Adrenal gland (tissue), 12 donors: ENCODE data around the gene SNX24. TPM values are rescaled to one million over a fixed set of nuclear protein-coding genes. Genes with fewer than 3 reads are reported as not detected.
"Not testable (repeated sequence)": the region's sequence is repeated elsewhere in the genome, so short reads cannot be mapped to it uniquely, and the experiment has no call there.

Experiments
- DNase-seq, 7 donors: peaks; one replicate each; pipeline ENCODE4 v3.0.0-alpha.2; 2019 to 2020
- H3K27ac ChIP-seq, 5 donors: fragments of 200-600 bp; sonication (generic) in 4 of 5; 1 replicate in 3 of 5; 2 replicates in 2 of 5; pipeline versions ENCODE4 v1.5.1 to v1.8.0; 2016 to 2020; ENCODE audit warnings: mild to moderate bottlenecking in 1 of 5
- H3K27me3 ChIP-seq: fragments of 200-600 bp; 2 replicates; pipeline ENCODE4 v1.8.0; 2021
- H3K36me3 ChIP-seq, 2 donors: fragments of 200-600 bp; replicated peaks in 1 of 2; 1 replicate in 1 of 2; 2 replicates in 1 of 2; pipeline versions ENCODE4 v1.5.1 to v1.8.0; 2018 to 2022
- H3K4me1 ChIP-seq, 2 donors: fragments of 200-600 bp; replicated peaks in 1 of 2; 1 replicate in 1 of 2; 2 replicates in 1 of 2; pipeline versions ENCODE4 v1.5.1 to v1.8.0; 2018 to 2021
- H3K4me3 ChIP-seq, 4 donors: fragments of 200-600 bp; sonication (generic) in 3 of 4; one replicate each; pipeline ENCODE4 v1.5.1; 2016 to 2018
- H3K9me3 ChIP-seq, 3 donors: fragments of 200-600 bp; sonication (generic) in 1 of 3; replicated peaks in 1 of 3; 1 replicate in 2 of 3; 2 replicates in 1 of 3; pipeline versions ENCODE4 v1.5.1 to v1.8.0; 2016 to 2021
- CTCF ChIP-seq, 6 experiments: fragments of 450-650 bp in 4 of 6; fragments of 200-600 bp in 2 of 6; sonication (generic) in 1 of 6; IDR thresholded peaks; 1 replicate in 5 of 6; 2 replicates in 1 of 6; pipeline versions ENCODE4 v1.5.1 to v1.8.0; 2016 to 2021; ENCODE audit warnings: antibody characterized with exemption in 6 of 6, mild to moderate bottlenecking in 2 of 6, moderate library complexity in 1 of 6
- POLR2A ChIP-seq, 2 donors: fragments of 450-650 bp; IDR thresholded peaks; one replicate each; pipeline ENCODE4 v1.6.1; 2017; ENCODE audit warnings: antibody characterized with exemption in 2 of 2, mild to moderate bottlenecking in 2 of 2, moderate library complexity in 1 of 2
- WGBS, 4 donors: extraction: QIAGEN DNeasy Blood & Tissue Kit in 2 of 4; methylation state at CpG; one replicate each; pipeline versions ENCODE4 v1.1.5 to v1.1.7; 2013 to 2017; 5-methylcytosine and 5-hydroxymethylcytosine counted together
- intact Hi-C, 2 donors: fragments of 100-400 bp; cut with DNase I; formaldehyde crosslinking; loops; one replicate each; pipeline versions ENCODE4 v1.14.1 to v1.15.0; 2022 to 2023
- polyA plus RNA-seq, 3 donors: library from polyadenylated mRNA; stranded (reverse); fragments of 200-250 nt in 2 of 3; fragments of 350-450 nt in 1 of 3; fragmentation: Illumina TruSeq in 1 of 3; extraction: RNeasy Lipid Tissue Mini Kit (QIAGEN cat#74804) in 1 of 3; gene quantifications; one replicate each; pipeline ENCODE4 v1.2.3, GENCODE V29; 2013 to 2014
- total RNA-seq, 9 donors: library from RNA; depleted of rRNA in 4 of 9; stranded (reverse); fragments of >200 nt in 4 of 9; fragments of 120-200 nt in 1 of 9; fragmentation: NEBNext Ultra II Directional in 1 of 9; extraction: Animal tissue kit (Norgen Biotek cat#: 25700) in 1 of 9; gene quantifications; one replicate each; pipeline versions ENCODE4 v1.1.0 to v1.2.4, GENCODE V29; 2013 to 2023
- donor health status: healthy with polysubstance abuse.
- donor health status: Bipolar disorder and iron deficiency.
- donor health status: DM: yes; HTN: yes; CAD: no.
- donor health status: DM: no; HTN: no; CAD: no.
- donor health status: DM: no; HTN: no; CAD: no.
- donor health status: DM: yes; HTN: yes; CAD: no.

The SNX24 gene
- total and polyA plus RNA-seq, 12 donors = 5.0 to 28.2 (median 13.9) TPM

GRCh38 chr5:122971333-122971732 lies 125.9 kb downstream of the SNX24 start:
- H3K9me3 ChIP-seq = peaks cover 0 to 6% (median 0%) of the 10 kb centered on the region in 3 donors
- TF ChIP-seq CTCF (IDR thresholded peaks at IDR 0.05) (no peak), POLR2A (IDR thresholded peaks at IDR 0.05) (no peak)
- no peak overlapping the region for H3K27ac ChIP-seq
- no peaks in the 10 kb centered on the region for H3K36me3 ChIP-seq
- WGBS, 4 donors = 85 to 92% (median 89%) methylated on average over 2 of the region's 2 CpGs
- no peaks in the 10 kb centered on the region for H3K27me3 ChIP-seq
- H3K4me3 ChIP-seq = no peak overlapping the region
- H3K4me1 ChIP-seq = no peaks in the 10 kb centered on the region
- intact Hi-C loops = no loop called here
- DNase-seq = no peak

- no peak for TF ChIP-seq POLR2A (IDR thresholded peaks at IDR 0.05)
- no peak for TF ChIP-seq CTCF (IDR thresholded peaks at IDR 0.05)
Measured at GRCh38 chr5:122972877-122973276, 127.5 kb downstream of the SNX24 start.

GRCh38 chr5:122973759-122974158 lies 128.3 kb downstream of the SNX24 start:
- intact Hi-C loops = not testable (repeated sequence)

More at GRCh38 chr5:122972877-122973276, 127.5 kb downstream of the SNX24 start:
- no peak for DNase-seq
- Histone ChIP-seq H3K9me3 (peaks cover 0 to 6% (median 0%) of the 10 kb centered on the region in 3 donors), H3K27me3 (no peaks in the 10 kb centered on the region), H3K4me3 (no peak overlapping the region), H3K4me1 (no peaks in the 10 kb centered on the region), H3K27ac (no peak overlapping the region), H3K36me3 (no peaks in the 10 kb centered on the region)
- 90 to 100% (median 94%) methylated on average over 4 of the region's 4 CpGs for WGBS, 4 donors
- intact Hi-C loops = no loop called here

GRCh38 chr5:122974251-122974650 lies 128.8 kb downstream of the SNX24 start:
- intact Hi-C loops, H3K36me3 ChIP-seq, H3K9me3 ChIP-seq, DNase-seq, H3K27me3 ChIP-seq, H3K4me3 ChIP-seq, H3K4me1 ChIP-seq, H3K27ac ChIP-seq: not testable (repeated sequence)
- WGBS, 4 donors = 94 to 100% (median 97%) methylated on average over 2 to 3 of the region's 3 CpGs

More at GRCh38 chr5:122973759-122974158, 128.3 kb downstream of the SNX24 start:
- not testable (repeated sequence) for DNase-seq, H3K4me3 ChIP-seq, H3K4me1 ChIP-seq, H3K9me3 ChIP-seq, H3K27me3 ChIP-seq, H3K27ac ChIP-seq, H3K36me3 ChIP-seq
- WGBS, 4 donors = 79 to 100% (median 96%) methylated on average over 1 of the region's 1 CpG

- Histone ChIP-seq H3K4me3 (no peak overlapping the region), H3K27me3 (no peaks in the 10 kb centered on the region), H3K36me3 (no peaks in the 10 kb centered on the region), H3K27ac (no peak overlapping the region), H3K4me1 (no peaks in the 10 kb centered on the region), H3K9me3 (peaks cover 0 to 6% (median 0%) of the 10 kb centered on the region in 3 donors)
- 75 to 94% (median 89%) methylated on average over 2 of the region's 2 CpGs for WGBS, 4 donors
- DNase-seq = no peak
- intact Hi-C loops = no loop called here
- TF ChIP-seq POLR2A (IDR thresholded peaks at IDR 0.05) = no peak
- no peak for TF ChIP-seq CTCF (IDR thresholded peaks at IDR 0.05)
Measured at GRCh38 chr5:122977319-122977718, 131.9 kb downstream of the SNX24 start.
